B cell (primary cell): ENCODE measurements around the gene COL2A1. TPM values are rescaled to one million over a fixed set of nuclear protein-coding genes. Genes with fewer than 3 reads are reported as not detected.

ENCODE experiments used
- ATAC-seq: fragments of 200-7000 bp; cut with Tn5 transposase; one replicate; pipeline ENCODE4 v1.10.0; 2021; ENCODE audit warnings: low read depth, mild to moderate bottlenecking, moderate number of reproducible peaks, moderate library complexity
- CTCF ChIA-PET: fragments of 350-600 bp; sonication (Branson Sonifier 250); formaldehyde crosslinking; loops from one replicate; lab custom pipeline; 2021; ENCODE audit warnings: antibody characterized with exemption, inconsistent platforms; lab: Charles Lee
- POLR2A ChIA-PET: fragments of 350-600 bp; sonication (Branson Sonifier 250); formaldehyde crosslinking; loops from one replicate; lab custom pipeline; 2021; ENCODE audit warnings: antibody characterized with exemption; lab: Charles Lee
- DNase-seq: peaks from one replicate; pipeline ENCODE4 v3.0.0; 2013
- H2AFZ ChIP-seq: 2 replicates; pipeline ENCODE4 v1.6.1; 2012; ENCODE audit warnings: mild to moderate bottlenecking, low read depth, low read length; ENCODE audit not compliant: insufficient read depth, poor library complexity, severe bottlenecking
- H3K27ac ChIP-seq, 2 donors: 1 replicate in 1 of 2; 2 replicates in 1 of 2; pipeline ENCODE4 v1.5.1; 2012 to 2013; ENCODE audit warnings: low read length in 2 of 2, mild to moderate bottlenecking in 2 of 2, moderate library complexity in 1 of 2
- H3K27me3 ChIP-seq, 4 experiments: fragments of 200-600 bp in 1 of 4; sonication (generic) in 1 of 4; replicated peaks in 1 of 4; 1 replicate in 2 of 4; 2 replicates in 2 of 4; pipeline versions ENCODE4 v1.6.1 to v1.7.0; 2013 to 2016; ENCODE audit warnings: low read length in 3 of 4, mild to moderate bottlenecking in 2 of 4, mixed read lengths in 1 of 4, moderate library complexity in 1 of 4; ENCODE audit not compliant: insufficient read depth in 4 of 4, control insufficient read depth in 3 of 4; ENCODE audit errors: control extremely low read depth in 1 of 4
- H3K36me3 ChIP-seq, 2 experiments: replicated peaks in 1 of 2; 1 replicate in 1 of 2; 2 replicates in 1 of 2; pipeline versions ENCODE4 v1.6.1 to v1.7.1; 2013; ENCODE audit warnings: low read length in 1 of 2; ENCODE audit not compliant: insufficient read depth in 2 of 2, control insufficient read depth in 1 of 2; ENCODE audit errors: control extremely low read depth in 1 of 2, extremely low read depth in 1 of 2
- H3K4me1 ChIP-seq, 2 donors: fragments of 200-600 bp in 1 of 2; sonication (generic) in 1 of 2; 1 replicate in 1 of 2; 2 replicates in 1 of 2; pipeline versions ENCODE4 v1.5.1 to v1.6.1; 2013 to 2017; ENCODE audit warnings: low read length in 2 of 2; ENCODE audit not compliant: control insufficient read depth in 2 of 2, insufficient read depth in 2 of 2
- H3K4me2 ChIP-seq: replicated peaks from 2 replicates; pipeline ENCODE3; 2012; ENCODE audit warnings: mild to moderate bottlenecking, low read depth, low read length; ENCODE audit not compliant: poor library complexity, severe bottlenecking
- H3K4me3 ChIP-seq, 5 experiments: fragments of 200-600 bp in 1 of 5; sonication (generic) in 1 of 5; 1 replicate in 3 of 5; 2 replicates in 2 of 5; pipeline versions ENCODE4 v1.5.1 to v1.7.0; 2011 to 2016; ENCODE audit warnings: low read length in 4 of 5, mild to moderate bottlenecking in 4 of 5, low read depth in 2 of 5, control low read depth in 1 of 5, moderate library complexity in 1 of 5; ENCODE audit not compliant: insufficient read depth in 1 of 5; ENCODE audit errors: control extremely low read depth in 1 of 5, extremely low read depth in 1 of 5
- H3K79me2 ChIP-seq: fragments of 200-600 bp; sonication (generic); one replicate; pipeline ENCODE4 v1.6.0; 2016; ENCODE audit warnings: low read length; ENCODE audit not compliant: control insufficient read depth, insufficient read depth
- H3K9ac ChIP-seq: fragments of 200-600 bp; sonication (generic); 2 replicates; pipeline ENCODE4 v1.6.1; 2017; ENCODE audit warnings: mild to moderate bottlenecking, low read length, moderate library complexity
- H3K9me3 ChIP-seq, 3 donors: one replicate each; pipeline versions ENCODE4 v1.6.1 to v1.7.1; 2013; ENCODE audit warnings: low read length in 2 of 3; ENCODE audit not compliant: control insufficient read depth in 2 of 3, insufficient read depth in 1 of 3; ENCODE audit errors: control extremely low read depth in 1 of 3
- H4K20me1 ChIP-seq: 2 replicates; pipeline ENCODE4 v1.6.0; 2012; ENCODE audit warnings: mild to moderate bottlenecking, low read length; ENCODE audit not compliant: insufficient read depth, control insufficient read depth, poor library complexity, severe bottlenecking
- H3K27ac Mint-ChIP-seq: one replicate; pipeline ENCODE4 v1.8.0; 2021; ENCODE audit warnings: mixed read lengths
- H3K27me3 Mint-ChIP-seq: one replicate; pipeline ENCODE4 v1.8.0; 2021; ENCODE audit warnings: mixed read lengths
- H3K4me1 Mint-ChIP-seq: one replicate; pipeline ENCODE4 v1.8.0; 2021; ENCODE audit warnings: mixed read lengths
- H3K4me3 Mint-ChIP-seq: one replicate; pipeline ENCODE4 v1.8.0; 2021; ENCODE audit warnings: mixed read lengths
- H3K9me3 Mint-ChIP-seq: one replicate; pipeline ENCODE4 v1.8.0; 2022; ENCODE audit warnings: mixed read lengths; ENCODE audit not compliant: insufficient read depth
- CTCF ChIP-seq: fragments of 200-600 bp; IDR thresholded peaks from one replicate; pipeline ENCODE4 v1.8.0; 2022; ENCODE audit warnings: antibody characterized with exemption, mild to moderate bottlenecking
- EZH2 ChIP-seq: IDR thresholded peaks from 2 replicates; pipeline ENCODE4 v1.6.1; 2012; ENCODE audit warnings: borderline replicate concordance, low read depth, mild to moderate bottlenecking, moderate library complexity, low read length; ENCODE audit not compliant: insufficient read depth, poor library complexity, severe bottlenecking
- WGBS: methylation state at CpG from one replicate; pipeline ENCODE4 v1.1.5; 2013; ENCODE audit warnings: missing lambda C conversion rate; ENCODE audit not compliant: insufficient coverage; 5-methylcytosine and 5-hydroxymethylcytosine counted together
- intact Hi-C: fragments of 100-400 bp; cut with micrococcal nuclease; formaldehyde crosslinking; loops from one replicate; pipeline ENCODE4 v1.10.0; 2022
- polyA plus RNA-seq: library from polyadenylated mRNA; depleted of rRNA; stranded (reverse); fragments of >200 nt; gene quantifications from 2 replicates; pipeline ENCODE4 v1.2.3, GENCODE V29; 2012
- total RNA-seq, 2 donors: library from RNA; stranded (reverse); fragments of 120-200 nt in 1 of 2; gene quantifications; 1 replicate in 1 of 2; 2 replicates in 1 of 2; pipeline versions ENCODE4 v1.2.3 to v1.2.4, GENCODE V29; 2013 to 2022

Gene COL2A1
- total and polyA plus RNA-seq, 2 donors (not counting 1 experiment from before 2014, with no cell fraction given): not detected

- ATAC-seq (no peak), DNase-seq (no peak)
- no peaks in the 10 kb centered on the region for H4K20me1 ChIP-seq
- H3K27ac ChIP-seq: no peak overlapping the region
- 88% methylated on average over 5 of the region's 5 CpGs for WGBS
- no peaks in the 10 kb centered on the region for H3K79me2 ChIP-seq
- H2AFZ ChIP-seq: no peak overlapping the region
- H3K36me3 ChIP-seq: no peaks in the 10 kb centered on the region
- H3K27me3 Mint-ChIP-seq: peaks cover 5% of the 10 kb centered on the region
- no peak overlapping the region for H3K4me3 Mint-ChIP-seq
- no peaks in the 10 kb centered on the region for H3K9me3 Mint-ChIP-seq
- peaks cover 0 to 7% (median 3%) of the 10 kb centered on the region in 4 experiments for H3K27me3 ChIP-seq
- ChIA-PET CTCF (no interaction called here), POLR2A (interaction anchor here (0.7 kb wide), 1 partner anchor 131 kb away, joined by 6 read pairs; no protein-coding TSS in a partner anchor)
- no peaks in the 10 kb centered on the region for H3K4me1 Mint-ChIP-seq
- no peak overlapping the region for H3K4me3 ChIP-seq
- H3K4me2 ChIP-seq: no peak overlapping the region
- intact Hi-C loops: no loop called here
- no peak overlapping the region for H3K27ac Mint-ChIP-seq
- H3K9me3 ChIP-seq: peaks cover 0 to 3% (median 0%) of the 10 kb centered on the region in 3 donors
- H3K9ac ChIP-seq: no peak overlapping the region
- TF ChIP-seq EZH2 (no peak), CTCF (no peak)
- no peaks in the 10 kb centered on the region for H3K4me1 ChIP-seq
Observed at GRCh38 chr12:47979166-47979565, 25.1 kb downstream of the COL2A1 start.

- CTCF ChIA-PET: no interaction called here
- Histone ChIP-seq H3K27ac (no peak overlapping the region), H3K27me3 (peaks cover 0 to 5% (median 2%) of the 10 kb centered on the region in 4 experiments), H3K9me3 (peaks cover 0 to 3% (median 0%) of the 10 kb centered on the region in 3 donors), H3K4me1 (no peaks in the 10 kb centered on the region), H2AFZ (no peak overlapping the region), H3K4me3 (no peak overlapping the region), H3K79me2 (no peaks in the 10 kb centered on the region), H3K36me3 (no peaks in the 10 kb centered on the region), H3K4me2 (no peak overlapping the region), H4K20me1 (no peaks in the 10 kb centered on the region), H3K9ac (no peak overlapping the region)
- Mint-ChIP-seq H3K4me1 (no peaks in the 10 kb centered on the region), H3K27ac (no peak overlapping the region), H3K4me3 (no peak overlapping the region), H3K9me3 (no peaks in the 10 kb centered on the region), H3K27me3 (peaks cover 5% of the 10 kb centered on the region)
- WGBS: 84% methylated on average over 6 of the region's 7 CpGs
- intact Hi-C loops: no loop called here
- DNase-seq (no peak), ATAC-seq (no peak)
- POLR2A ChIA-PET: no interaction called here
- TF ChIP-seq EZH2 (no peak), CTCF (no peak)
Observed at GRCh38 chr12:47978598-47978873, 25.7 kb downstream of the COL2A1 start.
